DND-41 (cell line): ENCODE measurements around the gene MRPL44.

Source experiments
- ATAC-seq: fragments of 200-7000 bp; cut with Tn5 transposase; 3 replicates; pipeline ENCODE4 v1.9.1; 2021; ENCODE audit warnings: low read depth; ENCODE audit not compliant: insufficient read depth
- DNase-seq: peaks from one replicate; pipeline ENCODE4 v3.0.0-alpha.2; 2020
- H2AFZ ChIP-seq: 2 replicates; pipeline ENCODE4 v1.6.0; 2012; ENCODE audit warnings: low read depth, low read length
- H3K27ac ChIP-seq: 2 replicates; pipeline ENCODE4 v1.5.1; 2012; ENCODE audit warnings: low read length, inconsistent platforms
- H3K27me3 ChIP-seq: fragments of 200-600 bp; sonication (generic); 2 replicates; pipeline ENCODE4 v1.6.0; 2012; ENCODE audit warnings: low read length, mild to moderate bottlenecking, inconsistent platforms; ENCODE audit not compliant: insufficient read depth, poor library complexity
- H3K36me3 ChIP-seq: 2 replicates; pipeline ENCODE4 v1.5.1; 2012; ENCODE audit warnings: low read length, inconsistent platforms; ENCODE audit not compliant: insufficient read depth
- H3K4me1 ChIP-seq: 2 replicates; pipeline ENCODE4 v1.5.1; 2012; ENCODE audit warnings: mild to moderate bottlenecking, low read length; ENCODE audit not compliant: insufficient read depth
- H3K4me2 ChIP-seq: 2 replicates; pipeline ENCODE4 v1.6.0; 2012; ENCODE audit warnings: mild to moderate bottlenecking, moderate library complexity, low read length, inconsistent platforms; ENCODE audit not compliant: insufficient read depth
- H3K4me3 ChIP-seq, 2 experiments: fragments of 200-600 bp in 1 of 2; shearing (Covaris generic) in 1 of 2; 2 replicates each; pipeline ENCODE4 v1.5.1; 2012 to 2016; ENCODE audit warnings: inconsistent platforms in 2 of 2, low read length in 2 of 2, mild to moderate bottlenecking in 2 of 2, low read depth in 1 of 2, moderate library complexity in 1 of 2
- H3K79me2 ChIP-seq: 2 replicates; pipeline ENCODE4 v1.6.0; 2012; ENCODE audit warnings: low read length, inconsistent platforms; ENCODE audit not compliant: insufficient read depth
- H3K9ac ChIP-seq: 2 replicates; pipeline ENCODE4 v1.6.0; 2012; ENCODE audit warnings: low read depth, mild to moderate bottlenecking, inconsistent platforms, low read length, moderate library complexity
- H3K9me3 ChIP-seq: 2 replicates; pipeline ENCODE4 v1.5.1; 2012; ENCODE audit warnings: low read length, moderate library complexity, mild to moderate bottlenecking, inconsistent platforms; ENCODE audit not compliant: insufficient read depth, severe bottlenecking
- H4K20me1 ChIP-seq: 2 replicates; pipeline ENCODE4 v1.6.0; 2012; ENCODE audit warnings: low read length; ENCODE audit not compliant: insufficient read depth
- CTCF ChIP-seq: IDR thresholded peaks from 2 replicates; pipeline ENCODE4 v1.5.1; 2012; ENCODE audit warnings: borderline replicate concordance, low read length, moderate library complexity, mild to moderate bottlenecking; ENCODE audit not compliant: poor library complexity, severe bottlenecking; ENCODE audit errors: extremely low read depth
- EZH2 ChIP-seq: IDR thresholded peaks from 3 replicates; pipeline ENCODE4 v1.6.1; 2012; ENCODE audit warnings: borderline replicate concordance, low read depth, mild to moderate bottlenecking, moderate library complexity, low read length, inconsistent platforms; ENCODE audit not compliant: severe bottlenecking

Gene MRPL44

GRCh38 chr2:223945755-223946154 lies 11.5 kb upstream of the MRPL44 start:
- no peaks in the 10 kb centered on the region; the same call in 1 of the 2 replicates for H3K36me3 ChIP-seq
- peaks cover 6% of the 10 kb centered on the region; the same call in 1 of the 2 replicates for H4K20me1 ChIP-seq
- no peaks in the 10 kb centered on the region for H3K27me3 ChIP-seq
- H3K4me3 ChIP-seq = peak overlapping the region; percentile 46 to 85; a peak in 3 of 4 replicates
- peak overlapping the region; percentile 92 for H3K4me2 ChIP-seq
- H3K27ac ChIP-seq = peak overlapping the region; percentile 1; the same call in 1 of the 2 replicates
- H3K79me2 ChIP-seq = peaks cover 27% of the 10 kb centered on the region
- H2AFZ ChIP-seq = peak overlapping the region; percentile 91
- peak overlapping the region; percentile 89 for H3K9ac ChIP-seq
- no peaks in the 10 kb centered on the region for H3K9me3 ChIP-seq
- ATAC-seq (no peak), DNase-seq (no peak)
- TF ChIP-seq CTCF (no peak), EZH2 (no peak)
- H3K4me1 ChIP-seq = peaks cover 25% of the 10 kb centered on the region

- Histone ChIP-seq H3K36me3 (no peaks in the 10 kb centered on the region; the same call in 1 of the 2 replicates), H3K4me2 (no peak overlapping the region), H4K20me1 (no peaks in the 10 kb centered on the region), H3K9ac (no peak overlapping the region), H2AFZ (peak overlapping the region; percentile 25; the same call in 1 of the 2 replicates), H3K27ac (no peak overlapping the region), H3K27me3 (no peaks in the 10 kb centered on the region), H3K4me3 (no peak overlapping the region), H3K4me1 (peaks cover 25% of the 10 kb centered on the region), H3K79me2 (peaks cover 23% of the 10 kb centered on the region), H3K9me3 (no peaks in the 10 kb centered on the region)
- ATAC-seq = no peak
- DNase-seq = no peak
- no peak for TF ChIP-seq EZH2
- no peak for TF ChIP-seq CTCF
Measured at GRCh38 chr2:223947711-223948205, 9.5 kb upstream of the MRPL44 start.

DNA sequence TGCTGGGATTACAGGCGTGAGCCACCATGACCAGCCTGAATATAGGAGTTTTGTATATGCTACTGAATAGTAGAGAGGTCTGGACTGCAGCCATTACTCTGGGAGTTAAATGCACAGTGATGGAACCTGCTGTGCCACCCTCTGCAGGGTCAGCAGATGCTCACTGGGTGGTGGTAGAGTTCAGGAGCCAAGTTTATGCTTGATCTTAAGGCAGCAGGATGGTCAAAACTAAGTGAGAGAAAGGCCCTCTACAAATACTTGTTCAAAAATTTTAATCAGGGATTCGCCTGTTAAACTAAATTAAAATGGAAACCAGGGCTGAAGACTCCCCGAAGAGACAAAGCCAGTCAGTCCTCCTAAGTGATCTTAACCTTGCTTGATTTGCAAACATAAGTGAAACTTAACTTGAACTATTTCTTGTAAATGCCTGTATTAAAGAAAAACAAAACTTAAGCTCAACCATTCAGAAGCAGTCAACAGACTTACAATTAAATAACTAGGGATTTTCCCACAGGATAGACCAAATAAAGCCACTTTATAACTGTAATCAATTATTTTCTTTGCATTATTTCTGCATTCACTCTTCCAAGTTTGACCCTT lies 7.9 kb upstream of the MRPL44 start:
- Histone ChIP-seq H3K9ac (no peak overlapping the region), H3K79me2 (peaks cover 11% of the 10 kb centered on the region), H3K4me2 (no peak overlapping the region), H3K27ac (no peak overlapping the region), H4K20me1 (no peaks in the 10 kb centered on the region), H3K9me3 (no peaks in the 10 kb centered on the region), H3K4me1 (peaks cover 13% of the 10 kb centered on the region), H2AFZ (no peak overlapping the region), H3K27me3 (no peaks in the 10 kb centered on the region), H3K36me3 (no peaks in the 10 kb centered on the region; the same call in 1 of the 2 replicates), H3K4me3 (no peak overlapping the region)
- ATAC-seq = no peak
- no peak for DNase-seq
- no peak for TF ChIP-seq EZH2
